IMR-90 (cell line): ENCODE results near the gene CDH23. TPM values are rescaled to one million over a fixed set of nuclear protein-coding genes. Genes with fewer than 3 reads are reported as not detected.

Experiments
- ATAC-seq: fragments of 200-7000 bp; cut with Tn5 transposase; 2 replicates; pipeline ENCODE4 v1.9.1; 2020; ENCODE audit warnings: low read depth, mild to moderate bottlenecking, moderate library complexity
- BruUV-seq: library from RNA; stranded (reverse); fragments of 400-500 nt; replicated peaks from 2 replicates; lab custom pipeline; 2021; lab: Mats Ljungman, UMichigan
- CTCF ChIA-PET: fragments of 300-600 bp; formaldehyde crosslinking; extraction: SDS; loops from one replicate; lab custom pipeline; 2021; ENCODE audit warnings: antibody characterized with exemption; lab: Yijun Ruan, JAX
- POLR2A ChIA-PET: fragments of 300-600 bp; sonication (Branson Sonifier 250); formaldehyde crosslinking; loops from one replicate; lab custom pipeline; 2022; ENCODE audit warnings: antibody characterized with exemption; ENCODE audit not compliant: unreplicated experiment; lab: Charles Lee
- DNase-seq: peaks from one replicate; pipeline ENCODE4 v3.0.0; 2013
- H2AFZ ChIP-seq: replicated peaks from 2 replicates; pipeline ENCODE3; 2013; ENCODE audit warnings: low read length, mild to moderate bottlenecking; ENCODE audit not compliant: poor library complexity
- H2AK5ac ChIP-seq: 2 replicates; pipeline ENCODE4 v1.6.1; 2013; ENCODE audit warnings: low read depth, low read length, inconsistent platforms
- H2AK9ac ChIP-seq: replicated peaks from 2 replicates; pipeline ENCODE3; 2013; ENCODE audit warnings: mild to moderate bottlenecking, low read depth, low read length, moderate library complexity; ENCODE audit not compliant: poor library complexity
- H2BK120ac ChIP-seq: 2 replicates; pipeline ENCODE4 v1.6.1; 2013; ENCODE audit warnings: low read depth, low read length, inconsistent platforms
- H2BK15ac ChIP-seq: 3 replicates; pipeline ENCODE4 v1.6.1; 2013; ENCODE audit warnings: low read depth, low read length, inconsistent platforms
- H2BK20ac ChIP-seq: 2 replicates; pipeline ENCODE4 v1.6.1; 2013; ENCODE audit warnings: low read depth, mild to moderate bottlenecking, inconsistent platforms, low read length, moderate library complexity
- H2BK5ac ChIP-seq: 2 replicates; pipeline ENCODE4 v1.6.1; 2013; ENCODE audit warnings: mild to moderate bottlenecking, low read depth, low read length, inconsistent platforms; ENCODE audit not compliant: poor library complexity, severe bottlenecking
- H3K14ac ChIP-seq: replicated peaks from 2 replicates; pipeline ENCODE4 v1.6.1; 2013; ENCODE audit warnings: low read depth, low read length, inconsistent platforms
- H3K18ac ChIP-seq: 2 replicates; pipeline ENCODE4 v1.6.1; 2013; ENCODE audit warnings: low read depth, low read length, control low read depth
- H3K23ac ChIP-seq: 2 replicates; pipeline ENCODE4 v1.6.1; 2013; ENCODE audit warnings: low read depth, low read length, inconsistent platforms
- H3K27ac ChIP-seq: 2 replicates; pipeline ENCODE4 v1.5.1; 2013; ENCODE audit warnings: mild to moderate bottlenecking, control low read depth, low read length; ENCODE audit not compliant: insufficient read depth
- H3K27me3 ChIP-seq: 2 replicates; pipeline ENCODE4 v1.6.1; 2013; ENCODE audit warnings: low read length; ENCODE audit not compliant: control insufficient read depth, insufficient read depth
- H3K36me3 ChIP-seq: 2 replicates; pipeline ENCODE4 v1.6.1; 2013; ENCODE audit warnings: low read length, mixed read lengths; ENCODE audit not compliant: control insufficient read depth, insufficient read depth
- H3K4ac ChIP-seq: 2 replicates; pipeline ENCODE4 v1.6.1; 2013; ENCODE audit warnings: low read depth, low read length, inconsistent platforms
- H3K4me1 ChIP-seq: 2 replicates; pipeline ENCODE4 v1.6.1; 2013; ENCODE audit warnings: low read length, mixed read lengths; ENCODE audit not compliant: control insufficient read depth, insufficient read depth
- H3K4me2 ChIP-seq: 2 replicates; pipeline ENCODE4 v1.6.1; 2013; ENCODE audit warnings: low read depth, mild to moderate bottlenecking, control low read depth, low read length, moderate library complexity
- H3K4me3 ChIP-seq: 2 replicates; pipeline ENCODE4 v1.5.1; 2013; ENCODE audit warnings: low read depth, mild to moderate bottlenecking, control low read depth, low read length, moderate library complexity; ENCODE audit not compliant: insufficient read depth
- H3K56ac ChIP-seq: 2 replicates; pipeline ENCODE4 v1.6.1; 2013; ENCODE audit warnings: low read length, inconsistent platforms; ENCODE audit not compliant: insufficient read depth; ENCODE audit errors: extremely low read depth
- H3K79me1 ChIP-seq, 2 experiments: 2 replicates each; pipeline ENCODE4 v1.6.1; 2013; ENCODE audit warnings: low read length in 2 of 2, inconsistent platforms in 1 of 2, low read depth in 1 of 2
- H3K9ac ChIP-seq: 2 replicates; pipeline ENCODE4 v1.6.1; 2013; ENCODE audit warnings: low read depth, low read length, control low read depth
- H3K9me1 ChIP-seq: 2 replicates; pipeline ENCODE4 v1.6.1; 2013; ENCODE audit warnings: low read length, inconsistent platforms; ENCODE audit not compliant: insufficient read depth
- H3K9me3 ChIP-seq: 2 replicates; pipeline ENCODE4 v1.6.1; 2013; ENCODE audit warnings: low read length; ENCODE audit not compliant: control insufficient read depth, insufficient read depth
- H4K20me1 ChIP-seq: 2 replicates; pipeline ENCODE4 v1.6.1; 2013; ENCODE audit warnings: low read length, inconsistent platforms; ENCODE audit not compliant: insufficient read depth
- H4K5ac ChIP-seq: 2 replicates; pipeline ENCODE4 v1.6.1; 2013; ENCODE audit warnings: mild to moderate bottlenecking, low read depth, low read length, control low read depth
- H4K8ac ChIP-seq, 2 experiments: 2 replicates each; pipeline ENCODE4 v1.6.1; 2013; ENCODE audit warnings: low read depth in 2 of 2, low read length in 2 of 2, control low read depth in 1 of 2, inconsistent platforms in 1 of 2
- H4K91ac ChIP-seq: 2 replicates; pipeline ENCODE4 v1.6.1; 2013; ENCODE audit warnings: low read depth, low read length, inconsistent platforms; ENCODE audit not compliant: insufficient read depth
- CEBPB ChIP-seq: IDR thresholded peaks from 2 replicates; pipeline ENCODE4 v1.6.1; 2012; ENCODE audit warnings: low read depth, low read length, improper control_type of control experiment
- CHD1 ChIP-seq: IDR thresholded peaks from 2 replicates; pipeline ENCODE4 v1.6.1; 2012; ENCODE audit warnings: low read depth, low read length, improper control_type of control experiment
- CTCF ChIP-seq: conservative IDR thresholded peaks from 2 replicates; pipeline ENCODE4 v1.5.1; 2012; ENCODE audit warnings: mild to moderate bottlenecking, low read depth, low read length, improper control_type of control experiment
- MAFK ChIP-seq: IDR thresholded peaks from 2 replicates; pipeline ENCODE4 v1.6.1; 2012; ENCODE audit warnings: low read depth, low read length, improper control_type of control experiment
- MAZ ChIP-seq: IDR thresholded peaks from 2 replicates; pipeline ENCODE4 v1.6.1; 2012; ENCODE audit warnings: low read depth, mild to moderate bottlenecking, low read length, improper control_type of control experiment, moderate library complexity, borderline replicate concordance
- NFE2L2 ChIP-seq: fragments of 150-350 bp; IDR thresholded peaks from 2 replicates; pipeline ENCODE4 v1.6.1; 2016; ENCODE audit warnings: low read depth, mild to moderate bottlenecking, low read length
- POLR2A ChIP-seq: IDR thresholded peaks from 2 replicates; pipeline ENCODE4 v1.6.1; 2012; ENCODE audit warnings: mild to moderate bottlenecking, low read depth, low read length
- RAD21 ChIP-seq: IDR thresholded peaks from 2 replicates; pipeline ENCODE4 v1.6.1; 2012; ENCODE audit warnings: low read length, improper control_type of control experiment
- RCOR1 ChIP-seq: IDR thresholded peaks from 2 replicates; pipeline ENCODE4 v1.6.1; 2012; ENCODE audit warnings: mild to moderate bottlenecking, low read length, improper control_type of control experiment; ENCODE audit not compliant: insufficient replicate concordance
- WGBS, 2 experiments: methylation state at CpG; one replicate each; pipeline versions ENCODE4 v1.1.5 to v1.1.7; 2013; ENCODE audit warnings: missing lambda C conversion rate in 2 of 2; ENCODE audit not compliant: insufficient read length in 1 of 2; ENCODE audit errors: extremely low coverage in 2 of 2; 5-methylcytosine and 5-hydroxymethylcytosine counted together
- dilution Hi-C: fragments of 300-500 bp; cut with HindIII; formaldehyde crosslinking; loops from one replicate; pipeline ENCODE4 v1.14.3; 2018; ENCODE audit warnings: low sequenced_read_pairs; ENCODE audit not compliant: unreplicated experiment
- in situ Hi-C: fragments of 300-500 bp; cut with MboI; formaldehyde crosslinking; loops from 3 replicates; pipeline ENCODE4 v1.14.3; 2019; ENCODE audit warnings: low sequenced_read_pairs, inconsistent platforms, mixed read lengths
- intact Hi-C: fragments of 100-400 bp; cut with micrococcal nuclease; formaldehyde crosslinking; loops from 2 replicates; pipeline ENCODE4 v1.10.0; 2022
- polyA plus RNA-seq, 3 experiments: library from polyadenylated mRNA; depleted of rRNA; stranded (reverse); fragments of >200 nt; gene quantifications; 2 replicates each; pipeline ENCODE4 v1.2.3, GENCODE V29; 2012; ENCODE audit warnings: low replicate concordance in 1 of 3
- total RNA-seq: library from RNA; depleted of rRNA; stranded (reverse); fragments of >200 nt; gene quantifications from 2 replicates; pipeline ENCODE4 v1.2.3, GENCODE V29; 2012
- TF ChIP-seq, protein P1 (sequence below): fragments of 150-350 bp; IDR thresholded peaks from 2 replicates; pipeline ENCODE4 v1.6.1; 2016; ENCODE audit warnings: low read depth, mild to moderate bottlenecking, low read length, moderate library complexity, borderline replicate concordance
- TF ChIP-seq, protein P2 (sequence below): fragments of 150-350 bp; IDR thresholded peaks from 2 replicates; pipeline ENCODE4 v1.6.1; 2017; ENCODE audit warnings: mild to moderate bottlenecking, antibody characterized with exemption, low read length, low read depth

CDH23 gene
- total and polyA plus RNA-seq, 2 of the 4 experiments (the other 2 are of a cell fraction), result under 0.01 to 0.03 TPM

DNA sequence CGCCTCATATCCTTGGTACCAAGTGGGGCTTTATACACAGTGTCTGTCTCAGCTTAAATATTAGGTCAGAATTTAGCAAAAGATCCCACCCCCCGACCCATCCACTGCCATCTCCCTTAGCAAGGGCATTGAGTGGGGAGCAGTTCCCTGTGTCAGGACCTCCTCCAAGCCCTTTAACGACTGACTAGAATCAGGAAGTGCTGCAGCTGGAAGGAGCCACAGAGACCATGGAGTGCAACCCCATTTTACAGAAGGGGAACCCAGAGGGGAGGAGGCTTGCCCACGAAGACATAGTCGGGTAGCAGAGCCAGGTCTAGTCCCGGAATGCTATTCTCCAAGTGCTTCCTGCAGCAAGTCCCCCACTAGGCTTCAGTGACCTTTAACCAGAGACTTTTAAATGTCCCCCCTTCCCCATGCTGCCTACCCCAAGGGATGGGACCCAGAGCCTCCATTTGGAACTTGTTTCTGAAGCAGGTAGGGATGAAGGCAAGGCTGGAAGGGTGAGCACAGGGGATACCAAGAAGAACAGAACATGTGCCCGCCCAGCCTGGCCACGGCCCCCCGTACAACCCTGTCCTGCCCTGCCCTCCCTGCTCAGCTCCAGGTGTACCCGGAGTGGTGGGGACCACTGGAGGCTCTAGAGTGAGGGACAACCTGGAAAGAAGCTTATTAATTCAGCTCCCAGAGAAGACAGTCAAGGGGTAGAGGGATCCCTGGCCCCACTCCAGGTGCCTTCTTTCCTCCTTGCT is 281.5 kb downstream of the CDH23 start:
- intact Hi-C loops, result no loop called here
- no TSS peak for BruUV-seq

More for the DNA sequence above, 281.5 kb downstream of the CDH23 start:
- no peak overlapping the region for H4K5ac ChIP-seq
- no peak overlapping the region for H3K4me2 ChIP-seq
- H2AK5ac ChIP-seq, result no peak overlapping the region
- no peak overlapping the region for H2BK5ac ChIP-seq
- H2BK20ac ChIP-seq, result no peak overlapping the region
- H4K20me1 ChIP-seq, result no peaks in the 10 kb centered on the region
- H4K8ac ChIP-seq, result no peak overlapping the region
- no peak overlapping the region for H3K18ac ChIP-seq
- H3K4me3 ChIP-seq, result no peak overlapping the region
- H3K27me3 ChIP-seq, result peaks cover 62% of the 10 kb centered on the region
- DNase-seq (no peak), ATAC-seq (no peak)
- in situ Hi-C loops (no loop called here), dilution Hi-C loops (no loop called here)
- no peak overlapping the region for H2BK15ac ChIP-seq
- no peak overlapping the region for H2AFZ ChIP-seq
- TF ChIP-seq, protein P1, sequence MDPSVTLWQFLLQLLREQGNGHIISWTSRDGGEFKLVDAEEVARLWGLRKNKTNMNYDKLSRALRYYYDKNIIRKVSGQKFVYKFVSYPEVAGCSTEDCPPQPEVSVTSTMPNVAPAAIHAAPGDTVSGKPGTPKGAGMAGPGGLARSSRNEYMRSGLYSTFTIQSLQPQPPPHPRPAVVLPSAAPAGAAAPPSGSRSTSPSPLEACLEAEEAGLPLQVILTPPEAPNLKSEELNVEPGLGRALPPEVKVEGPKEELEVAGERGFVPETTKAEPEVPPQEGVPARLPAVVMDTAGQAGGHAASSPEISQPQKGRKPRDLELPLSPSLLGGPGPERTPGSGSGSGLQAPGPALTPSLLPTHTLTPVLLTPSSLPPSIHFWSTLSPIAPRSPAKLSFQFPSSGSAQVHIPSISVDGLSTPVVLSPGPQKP, result no peak
- TF ChIP-seq NFE2L2 (no peak), RCOR1 (no peak), CHD1 (no peak), RAD21 (no peak), POLR2A (no peak), CEBPB (no peak), MAFK (no peak), CTCF (no peak), MAZ (no peak)
- TF ChIP-seq, protein P2, sequence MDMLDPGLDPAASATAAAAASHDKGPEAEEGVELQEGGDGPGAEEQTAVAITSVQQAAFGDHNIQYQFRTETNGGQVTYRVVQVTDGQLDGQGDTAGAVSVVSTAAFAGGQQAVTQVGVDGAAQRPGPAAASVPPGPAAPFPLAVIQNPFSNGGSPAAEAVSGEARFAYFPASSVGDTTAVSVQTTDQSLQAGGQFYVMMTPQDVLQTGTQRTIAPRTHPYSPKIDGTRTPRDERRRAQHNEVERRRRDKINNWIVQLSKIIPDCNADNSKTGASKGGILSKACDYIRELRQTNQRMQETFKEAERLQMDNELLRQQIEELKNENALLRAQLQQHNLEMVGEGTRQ, result no peak
- no peak overlapping the region for H3K14ac ChIP-seq
- H3K79me1 ChIP-seq, result no peaks in the 10 kb centered on the region
- no peak overlapping the region for H3K4ac ChIP-seq
- no peak overlapping the region for H2BK120ac ChIP-seq
- no peak overlapping the region for H3K23ac ChIP-seq
- POLR2A ChIA-PET, result no interaction called here
- H3K4me1 ChIP-seq, result no peaks in the 10 kb centered on the region
- H4K91ac ChIP-seq, result no peak overlapping the region
- no peak overlapping the region for H3K9ac ChIP-seq
- CTCF ChIA-PET, result no interaction called here
- no peak overlapping the region for H3K56ac ChIP-seq
- no CpG with 5 or more reads among the region's 10 CpGs for WGBS, 2 experiments
- no peak overlapping the region for H2AK9ac ChIP-seq
- H3K36me3 ChIP-seq, result no peaks in the 10 kb centered on the region
- no peaks in the 10 kb centered on the region for H3K9me1 ChIP-seq
- H3K9me3 ChIP-seq, result no peaks in the 10 kb centered on the region
- H3K27ac ChIP-seq, result no peak overlapping the region
